ENCODE data around the gene CACNA2D1.

GRCh38 chr7:82284936-82285519 lies 158.5 kb downstream of the CACNA2D1 start:
- TF ChIP-seq POLR2A (IDR thresholded peaks at IDR 0.05): no peak
- TF ChIP-seq, protein P1, sequence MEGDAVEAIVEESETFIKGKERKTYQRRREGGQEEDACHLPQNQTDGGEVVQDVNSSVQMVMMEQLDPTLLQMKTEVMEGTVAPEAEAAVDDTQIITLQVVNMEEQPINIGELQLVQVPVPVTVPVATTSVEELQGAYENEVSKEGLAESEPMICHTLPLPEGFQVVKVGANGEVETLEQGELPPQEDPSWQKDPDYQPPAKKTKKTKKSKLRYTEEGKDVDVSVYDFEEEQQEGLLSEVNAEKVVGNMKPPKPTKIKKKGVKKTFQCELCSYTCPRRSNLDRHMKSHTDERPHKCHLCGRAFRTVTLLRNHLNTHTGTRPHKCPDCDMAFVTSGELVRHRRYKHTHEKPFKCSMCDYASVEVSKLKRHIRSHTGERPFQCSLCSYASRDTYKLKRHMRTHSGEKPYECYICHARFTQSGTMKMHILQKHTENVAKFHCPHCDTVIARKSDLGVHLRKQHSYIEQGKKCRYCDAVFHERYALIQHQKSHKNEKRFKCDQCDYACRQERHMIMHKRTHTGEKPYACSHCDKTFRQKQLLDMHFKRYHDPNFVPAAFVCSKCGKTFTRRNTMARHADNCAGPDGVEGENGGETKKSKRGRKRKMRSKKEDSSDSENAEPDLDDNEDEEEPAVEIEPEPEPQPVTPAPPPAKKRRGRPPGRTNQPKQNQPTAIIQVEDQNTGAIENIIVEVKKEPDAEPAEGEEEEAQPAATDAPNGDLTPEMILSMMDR (IDR thresholded peaks at IDR 0.05): no peak
